Measurements from ENCODE around the gene F10.

Gene F10

DNA sequence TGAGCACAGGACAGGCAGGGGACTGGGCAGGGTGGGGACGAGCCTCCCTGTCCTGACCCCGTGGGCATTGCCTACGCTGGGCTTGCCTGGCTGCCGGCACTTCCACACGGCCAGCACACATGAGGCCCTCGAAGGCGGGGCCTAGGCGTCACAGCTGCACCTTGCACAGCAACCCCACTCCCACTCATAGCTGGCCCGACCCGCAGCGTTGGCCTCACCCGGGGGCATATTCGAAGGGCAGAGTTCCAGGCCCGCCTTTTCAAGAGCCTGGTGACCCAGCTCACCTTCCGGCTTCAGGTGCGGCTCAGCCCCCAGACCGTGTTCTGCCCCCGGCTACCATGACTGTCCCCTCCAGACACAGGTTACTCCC lies 19.0 kb downstream of the F10 start:
- no peak overlapping the region for H3K4me3 ChIP-seq (replicated peaks; ENCODE audit: low read depth, low read length)
- DNase-seq (ENCODE audit: extremely low read depth, low read depth) = no peak
- TF ChIP-seq, protein P1, sequence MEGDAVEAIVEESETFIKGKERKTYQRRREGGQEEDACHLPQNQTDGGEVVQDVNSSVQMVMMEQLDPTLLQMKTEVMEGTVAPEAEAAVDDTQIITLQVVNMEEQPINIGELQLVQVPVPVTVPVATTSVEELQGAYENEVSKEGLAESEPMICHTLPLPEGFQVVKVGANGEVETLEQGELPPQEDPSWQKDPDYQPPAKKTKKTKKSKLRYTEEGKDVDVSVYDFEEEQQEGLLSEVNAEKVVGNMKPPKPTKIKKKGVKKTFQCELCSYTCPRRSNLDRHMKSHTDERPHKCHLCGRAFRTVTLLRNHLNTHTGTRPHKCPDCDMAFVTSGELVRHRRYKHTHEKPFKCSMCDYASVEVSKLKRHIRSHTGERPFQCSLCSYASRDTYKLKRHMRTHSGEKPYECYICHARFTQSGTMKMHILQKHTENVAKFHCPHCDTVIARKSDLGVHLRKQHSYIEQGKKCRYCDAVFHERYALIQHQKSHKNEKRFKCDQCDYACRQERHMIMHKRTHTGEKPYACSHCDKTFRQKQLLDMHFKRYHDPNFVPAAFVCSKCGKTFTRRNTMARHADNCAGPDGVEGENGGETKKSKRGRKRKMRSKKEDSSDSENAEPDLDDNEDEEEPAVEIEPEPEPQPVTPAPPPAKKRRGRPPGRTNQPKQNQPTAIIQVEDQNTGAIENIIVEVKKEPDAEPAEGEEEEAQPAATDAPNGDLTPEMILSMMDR (IDR thresholded peaks at IDR 0.05; ENCODE audit: low read depth, low read length, missing control alignments) = no peak

DNA sequence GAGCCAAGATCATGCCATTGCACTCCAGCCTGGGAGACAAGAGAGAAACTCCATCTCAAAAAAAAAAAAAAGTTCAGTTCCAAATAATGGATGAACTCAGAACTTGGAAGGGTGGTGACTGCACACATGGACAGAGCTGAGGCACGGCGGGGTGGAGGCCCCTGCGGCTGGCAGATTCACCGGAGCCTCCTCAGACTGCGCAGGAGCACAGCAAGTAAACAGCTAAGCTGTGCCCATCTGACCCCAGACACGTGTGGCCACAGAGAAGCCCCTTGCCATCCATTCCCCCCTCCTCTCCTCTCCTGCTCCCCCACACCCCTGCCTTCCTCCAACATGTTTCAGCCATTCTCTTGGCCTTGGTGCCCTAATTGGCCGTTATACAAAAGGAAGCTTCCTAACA lies 20.3 kb downstream of the F10 start:
- no peak overlapping the region for H3K4me3 ChIP-seq (replicated peaks; ENCODE audit: low read depth, low read length)
- DNase-seq (ENCODE audit: extremely low read depth, low read depth) = no peak
- TF ChIP-seq, protein P1 (IDR thresholded peaks at IDR 0.05; ENCODE audit: low read depth, low read length, missing control alignments) = no peak

DNA sequence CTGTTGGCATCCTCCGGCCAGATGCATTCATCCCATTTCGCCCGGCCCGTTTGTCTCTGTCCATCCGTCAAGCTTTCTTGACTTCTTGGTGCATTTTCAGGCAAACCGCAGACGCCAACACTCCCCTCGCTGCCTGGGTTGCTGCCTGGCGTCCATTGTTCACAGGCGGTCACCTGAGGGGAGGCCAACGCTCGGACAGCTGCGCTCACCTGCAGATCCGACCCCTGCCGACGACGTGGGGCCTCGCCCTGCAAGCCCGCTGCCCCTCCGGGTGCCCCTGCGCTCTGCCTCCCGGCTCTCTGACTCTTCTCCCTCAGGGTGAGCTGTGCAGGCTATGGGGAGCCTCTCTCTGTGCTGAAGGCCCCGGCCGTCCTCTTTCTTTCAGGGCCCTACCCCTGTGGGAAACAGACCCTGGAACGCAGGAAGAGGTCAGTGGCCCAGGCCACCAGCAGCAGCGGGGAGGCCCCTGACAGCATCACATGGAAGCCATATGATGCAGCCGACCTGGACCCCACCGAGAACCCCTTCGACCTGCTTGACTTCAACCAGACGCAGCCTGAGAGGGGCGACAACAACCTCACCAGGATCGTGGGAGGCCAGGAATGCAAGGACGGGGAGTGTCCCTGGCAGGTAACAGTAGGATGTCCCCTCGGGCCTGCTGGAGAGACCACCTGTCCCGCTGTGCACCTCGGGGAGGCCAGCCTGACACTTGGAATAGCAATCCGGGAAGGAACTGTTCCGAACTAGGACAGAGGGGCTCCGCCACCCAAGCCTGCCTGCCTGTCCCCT lies 21.1 kb downstream of the F10 start:
- H3K4me3 ChIP-seq (replicated peaks; ENCODE audit: low read depth, low read length) = no peak overlapping the region
- TF ChIP-seq, protein P1 (IDR thresholded peaks at IDR 0.05; ENCODE audit: low read depth, low read length, missing control alignments) = no peak
- no peak for DNase-seq (ENCODE audit: extremely low read depth, low read depth)

DNA sequence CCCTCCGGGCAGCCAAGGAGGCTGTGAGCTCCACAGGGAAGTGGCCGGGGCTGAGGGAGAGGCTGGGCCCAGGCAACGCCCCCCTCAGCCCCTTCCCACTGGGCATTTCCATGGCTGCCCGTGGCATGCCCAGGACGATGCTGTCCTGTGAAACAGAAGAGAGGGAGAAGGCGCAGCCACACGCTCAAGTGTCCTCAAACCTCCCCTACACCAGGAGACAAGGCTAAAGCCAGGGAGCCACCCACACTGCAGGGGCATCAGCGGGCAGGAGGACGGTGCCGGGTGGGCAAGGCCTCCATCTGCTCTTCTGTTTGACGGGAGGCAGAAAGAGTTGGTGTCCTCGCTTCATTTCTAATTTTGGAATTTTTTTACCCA lies 21.6 kb downstream of the F10 start:
- DNase-seq (ENCODE audit: extremely low read depth, low read depth) = no peak
- H3K4me3 ChIP-seq (replicated peaks; ENCODE audit: low read depth, low read length) = no peak overlapping the region
- TF ChIP-seq, protein P1 (IDR thresholded peaks at IDR 0.05; ENCODE audit: low read depth, low read length, missing control alignments) = no peak

DNA sequence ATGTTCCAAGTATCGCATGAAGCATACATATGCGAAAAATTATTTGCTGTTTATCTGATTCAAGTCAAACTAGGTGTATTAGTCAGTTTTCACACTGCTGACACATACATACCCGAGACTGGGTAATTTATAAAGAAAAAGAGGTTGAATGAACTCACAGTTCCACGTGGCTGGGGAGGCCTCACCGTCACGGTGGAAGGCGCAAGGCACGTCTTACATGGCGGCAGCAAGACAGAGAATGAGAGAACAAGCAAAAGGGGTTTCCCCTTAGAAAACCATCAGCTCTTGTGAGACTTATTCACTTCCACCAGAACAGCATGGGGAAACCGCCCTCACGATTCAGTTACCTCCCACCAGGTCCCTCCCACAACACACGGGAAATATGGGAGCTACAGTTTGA lies 22.9 kb downstream of the F10 start:
- TF ChIP-seq, protein P1 (IDR thresholded peaks at IDR 0.05; ENCODE audit: low read depth, low read length, missing control alignments) = no peak
- no peak overlapping the region for H3K4me3 ChIP-seq (replicated peaks; ENCODE audit: low read depth, low read length)
- no peak for DNase-seq (ENCODE audit: extremely low read depth, low read depth)

DNA sequence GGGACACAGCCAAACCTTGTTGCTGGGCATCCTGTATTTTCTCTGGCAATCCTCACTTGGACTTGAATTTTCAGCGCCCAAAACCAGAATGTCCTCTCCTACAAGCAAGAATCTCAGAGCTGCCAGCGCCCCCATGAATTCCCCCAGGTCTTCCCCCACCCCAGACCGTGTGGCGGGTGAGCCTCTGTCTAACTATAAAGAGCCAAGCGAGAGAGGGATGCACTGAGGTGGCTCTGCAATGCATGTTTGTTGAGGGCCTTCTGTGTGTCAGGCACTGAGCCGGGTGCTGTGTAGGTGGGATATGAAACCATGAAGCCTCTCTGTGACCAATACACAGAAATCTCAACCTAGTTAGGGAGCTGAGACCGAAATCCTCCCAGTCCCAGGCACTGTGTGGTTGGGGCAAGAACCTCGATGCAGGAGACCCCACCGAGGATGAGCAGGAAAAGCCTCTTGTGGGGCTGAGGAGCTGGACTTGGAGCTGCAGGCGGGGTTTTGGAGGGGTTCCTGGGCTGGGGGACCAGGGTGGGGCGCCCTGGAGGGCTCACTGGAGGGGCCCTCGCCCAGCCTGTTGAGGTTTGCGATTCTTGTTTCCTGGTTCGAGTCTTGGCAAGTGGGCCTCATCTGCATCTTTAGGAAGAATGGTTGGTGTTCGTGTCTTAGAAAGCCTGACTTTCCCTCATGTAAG lies 23.5 kb downstream of the F10 start:
- DNase-seq (ENCODE audit: extremely low read depth, low read depth) = no peak
- TF ChIP-seq, protein P1 (IDR thresholded peaks at IDR 0.05; ENCODE audit: low read depth, low read length, missing control alignments) = no peak
- no peak overlapping the region for H3K4me3 ChIP-seq (replicated peaks; ENCODE audit: low read depth, low read length)

Data from HFF-Myc (cell line).